HepG2 (cell line): ENCODE measurements around the gene SYMPK. TPM values are rescaled to one million over a fixed set of nuclear protein-coding genes. Genes with fewer than 3 reads are reported as not detected.

Experiments
- AKAP8 ChIP-seq: sonication (generic); formaldehyde crosslinking; IDR thresholded peaks from 2 replicates; pipeline ENCODE4 v1.5.1; 2020; ENCODE audit warnings: mild to moderate bottlenecking, missing genetic modification reagents
- ARNTL ChIP-seq: sonication (generic); formaldehyde crosslinking; IDR thresholded peaks from 2 replicates; pipeline ENCODE4 v1.4.0; 2020; ENCODE audit warnings: mild to moderate bottlenecking, missing genetic modification reagents
- ATF7 ChIP-seq, 2 experiments: fragments of 450-650 bp in 1 of 2; sonication (generic) in 1 of 2; formaldehyde crosslinking in 1 of 2; IDR thresholded peaks; 2 replicates each; pipeline versions ENCODE4 v1.4.0 to v1.6.1; 2016 to 2020; ENCODE audit warnings: antibody characterized with exemption in 1 of 2, mild to moderate bottlenecking in 1 of 2, missing genetic modification reagents in 1 of 2
- DMAP1 ChIP-seq: IDR thresholded peaks from 2 replicates; pipeline ENCODE4 v1.6.1; 2016
- FOXA3 ChIP-seq: IDR thresholded peaks from 2 replicates; pipeline ENCODE4 v1.6.1; 2016; ENCODE audit warnings: missing genetic modification reagents, missing compliant biosample characterization
- FOXP1 ChIP-seq, 2 experiments: fragments of 450-650 bp in 1 of 2; IDR thresholded peaks; 2 replicates each; pipeline ENCODE4 v1.6.1; 2017 to 2018; ENCODE audit warnings: antibody characterized with exemption in 1 of 2
- GATAD2A ChIP-seq: IDR thresholded peaks from 2 replicates; pipeline ENCODE4 v1.6.1; 2016
- MAZ ChIP-seq, 2 experiments: sonication (generic) in 1 of 2; formaldehyde crosslinking in 1 of 2; IDR thresholded peaks; 2 replicates each; pipeline versions ENCODE4 v1.5.0 to v1.6.1; 2012 to 2020; ENCODE audit warnings: low read depth in 2 of 2, mild to moderate bottlenecking in 2 of 2, borderline replicate concordance in 1 of 2, improper control_type of control experiment in 1 of 2, low read length in 1 of 2, missing genetic modification reagents in 1 of 2, moderate library complexity in 1 of 2
- MEF2D ChIP-seq: sonication (generic); formaldehyde crosslinking; IDR thresholded peaks from 2 replicates; pipeline ENCODE4 v1.5.1; 2020; ENCODE audit warnings: mild to moderate bottlenecking, missing genetic modification reagents
- MEIS2 ChIP-seq: sonication (generic); formaldehyde crosslinking; IDR thresholded peaks from 2 replicates; pipeline ENCODE4 v1.9.0; 2021; ENCODE audit warnings: mild to moderate bottlenecking, missing genetic modification reagents
- NFYC ChIP-seq: IDR thresholded peaks from 2 replicates; pipeline ENCODE4 v1.6.1; 2016; ENCODE audit warnings: missing genetic modification reagents, missing compliant biosample characterization
- NR2F1 ChIP-seq, 2 experiments: fragments of 450-650 bp in 1 of 2; formaldehyde crosslinking in 1 of 2; IDR thresholded peaks; 2 replicates each; pipeline versions ENCODE4 v1.5.0 to v1.6.1; 2016 to 2020; ENCODE audit warnings: mild to moderate bottlenecking in 1 of 2, missing compliant biosample characterization in 1 of 2, missing genetic modification reagents in 1 of 2, moderate library complexity in 1 of 2
- PCBP1 ChIP-seq: fragments of 200-400 bp; formaldehyde crosslinking; IDR thresholded peaks from 2 replicates; pipeline ENCODE4 v1.6.1; 2017; ENCODE audit warnings: mild to moderate bottlenecking, low read depth, low read length, borderline replicate concordance
- POLR2AphosphoS5 ChIP-seq: IDR thresholded peaks from 2 replicates; pipeline ENCODE4 v1.6.1; 2012; ENCODE audit warnings: low read depth, low read length
- POLR2G ChIP-seq: fragments of 200-400 bp; formaldehyde crosslinking; IDR thresholded peaks from 2 replicates; pipeline ENCODE4 v1.6.1; 2018; ENCODE audit warnings: mild to moderate bottlenecking, low read depth, low read length, moderate library complexity
- TARDBP ChIP-seq: sonication (generic); formaldehyde crosslinking; IDR thresholded peaks from 2 replicates; pipeline ENCODE4 v1.8.0; 2022; ENCODE audit warnings: mild to moderate bottlenecking, missing genetic modification reagents
- ZBTB42 ChIP-seq: sonication (generic); formaldehyde crosslinking; IDR thresholded peaks from 2 replicates; pipeline ENCODE4 v1.5.0; 2020; ENCODE audit warnings: mild to moderate bottlenecking, missing genetic modification reagents
- ZNF160 ChIP-seq: sonication (generic); formaldehyde crosslinking; IDR thresholded peaks from 2 replicates; pipeline ENCODE4 v1.8.0; 2022; ENCODE audit warnings: mild to moderate bottlenecking, inconsistent platforms, missing genetic modification reagents
- ZNF180 ChIP-seq: sonication (generic); formaldehyde crosslinking; IDR thresholded peaks from 2 replicates; pipeline ENCODE4 v1.4.0; 2020; ENCODE audit warnings: low read depth, missing genetic modification reagents, borderline replicate concordance
- ZNF614 ChIP-seq: IDR thresholded peaks from 2 replicates; pipeline ENCODE4 v1.6.1; 2018; ENCODE audit warnings: missing biosample characterization, missing genetic modification reagents, inconsistent platforms, borderline replicate concordance
- ZNF792 ChIP-seq: IDR thresholded peaks from 2 replicates; pipeline ENCODE4 v1.6.1; 2016
- polyA plus RNA-seq, 8 experiments: library from polyadenylated mRNA; depleted of rRNA in 3 of 8; stranded (reverse) in 7 of 8; unstranded in 1 of 8; fragments of >200 nt; fragmentation: Illumina TruSeq in 4 of 8; extraction: Trizol in 4 of 8; gene quantifications; 2 replicates each; pipeline versions ENCODE4 v1.2.1 to v1.2.3, GENCODE V29; 2011 to 2016; ENCODE audit warnings: low read depth in 4 of 8, missing spikeins in 1 of 8, mixed read lengths in 1 of 8; ENCODE audit not compliant: insufficient read depth in 1 of 8
- total RNA-seq, 5 experiments: library from RNA; depleted of rRNA; stranded (reverse); fragments of >200 nt; fragmentation: Illumina TruSeq; extraction: Trizol; gene quantifications; 2 replicates each; pipeline ENCODE4 v1.2.3, GENCODE V29; 2016; ENCODE audit warnings: low read depth in 1 of 5
- TF ChIP-seq, protein P1 (sequence below): IDR thresholded peaks from 2 replicates; pipeline ENCODE4 v1.4.0; 2020; ENCODE audit warnings: mild to moderate bottlenecking, missing genetic modification reagents
- TF ChIP-seq, protein P2 (sequence below): sonication (generic); formaldehyde crosslinking; conservative IDR thresholded peaks from 2 replicates; pipeline ENCODE4 v1.5.0; 2020; ENCODE audit warnings: missing genetic modification reagents
- TF ChIP-seq, protein P3 (sequence below): sonication (generic); formaldehyde crosslinking; IDR thresholded peaks from 2 replicates; pipeline ENCODE4 v1.8.1; 2023; ENCODE audit warnings: mild to moderate bottlenecking, moderate library complexity, missing genetic modification reagents

Gene SYMPK
- total and polyA plus RNA-seq, 2 of the 13 experiments (the other 11 are each of a cell fraction or from before 2014, with no cell fraction given): 21.9 to 55.7 TPM

DNA sequence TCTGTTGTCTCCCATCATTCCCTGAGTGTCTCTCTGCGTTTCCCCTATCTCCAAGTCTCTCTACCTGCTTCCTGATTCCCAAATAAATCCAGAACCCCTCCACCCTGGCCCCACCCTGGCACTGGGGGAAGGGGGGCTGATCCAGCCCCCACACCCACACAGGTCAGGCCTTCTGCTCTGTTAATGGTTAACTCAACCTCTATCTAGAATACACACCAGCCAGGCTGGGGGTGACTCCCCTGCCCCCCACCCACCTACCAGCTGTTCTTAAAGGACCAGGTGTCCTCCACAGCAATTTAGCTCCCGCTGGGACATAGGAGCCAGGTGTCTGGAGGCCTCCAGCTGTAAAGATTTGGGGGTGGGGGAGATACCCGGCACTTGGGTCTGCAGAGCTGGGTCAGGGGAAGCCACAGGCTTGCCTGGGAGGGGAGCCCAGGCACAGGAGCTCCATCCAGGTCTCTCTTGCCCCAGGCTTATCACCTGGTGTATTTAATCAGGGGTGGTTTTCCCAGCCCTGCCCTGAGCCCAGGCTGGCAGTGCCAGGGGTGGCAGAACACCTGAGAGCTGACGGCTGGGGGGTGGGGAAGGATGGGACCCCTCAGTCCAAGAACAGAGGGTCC is 19.1 kb upstream of the SYMPK start (continued):
- TF ChIP-seq, protein P1, sequence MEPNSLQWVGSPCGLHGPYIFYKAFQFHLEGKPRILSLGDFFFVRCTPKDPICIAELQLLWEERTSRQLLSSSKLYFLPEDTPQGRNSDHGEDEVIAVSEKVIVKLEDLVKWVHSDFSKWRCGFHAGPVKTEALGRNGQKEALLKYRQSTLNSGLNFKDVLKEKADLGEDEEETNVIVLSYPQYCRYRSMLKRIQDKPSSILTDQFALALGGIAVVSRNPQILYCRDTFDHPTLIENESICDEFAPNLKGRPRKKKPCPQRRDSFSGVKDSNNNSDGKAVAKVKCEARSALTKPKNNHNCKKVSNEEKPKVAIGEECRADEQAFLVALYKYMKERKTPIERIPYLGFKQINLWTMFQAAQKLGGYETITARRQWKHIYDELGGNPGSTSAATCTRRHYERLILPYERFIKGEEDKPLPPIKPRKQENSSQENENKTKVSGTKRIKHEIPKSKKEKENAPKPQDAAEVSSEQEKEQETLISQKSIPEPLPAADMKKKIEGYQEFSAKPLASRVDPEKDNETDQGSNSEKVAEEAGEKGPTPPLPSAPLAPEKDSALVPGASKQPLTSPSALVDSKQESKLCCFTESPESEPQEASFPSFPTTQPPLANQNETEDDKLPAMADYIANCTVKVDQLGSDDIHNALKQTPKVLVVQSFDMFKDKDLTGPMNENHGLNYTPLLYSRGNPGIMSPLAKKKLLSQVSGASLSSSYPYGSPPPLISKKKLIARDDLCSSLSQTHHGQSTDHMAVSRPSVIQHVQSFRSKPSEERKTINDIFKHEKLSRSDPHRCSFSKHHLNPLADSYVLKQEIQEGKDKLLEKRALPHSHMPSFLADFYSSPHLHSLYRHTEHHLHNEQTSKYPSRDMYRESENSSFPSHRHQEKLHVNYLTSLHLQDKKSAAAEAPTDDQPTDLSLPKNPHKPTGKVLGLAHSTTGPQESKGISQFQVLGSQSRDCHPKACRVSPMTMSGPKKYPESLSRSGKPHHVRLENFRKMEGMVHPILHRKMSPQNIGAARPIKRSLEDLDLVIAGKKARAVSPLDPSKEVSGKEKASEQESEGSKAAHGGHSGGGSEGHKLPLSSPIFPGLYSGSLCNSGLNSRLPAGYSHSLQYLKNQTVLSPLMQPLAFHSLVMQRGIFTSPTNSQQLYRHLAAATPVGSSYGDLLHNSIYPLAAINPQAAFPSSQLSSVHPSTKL (CRISPR knock-in tag): peak; percentile 64
- peak; percentile 50; the same call in 1 of the 2 replicates for TF ChIP-seq MEF2D (CRISPR knock-in tag)
- no peak for TF ChIP-seq PCBP1
- TF ChIP-seq, protein P2, sequence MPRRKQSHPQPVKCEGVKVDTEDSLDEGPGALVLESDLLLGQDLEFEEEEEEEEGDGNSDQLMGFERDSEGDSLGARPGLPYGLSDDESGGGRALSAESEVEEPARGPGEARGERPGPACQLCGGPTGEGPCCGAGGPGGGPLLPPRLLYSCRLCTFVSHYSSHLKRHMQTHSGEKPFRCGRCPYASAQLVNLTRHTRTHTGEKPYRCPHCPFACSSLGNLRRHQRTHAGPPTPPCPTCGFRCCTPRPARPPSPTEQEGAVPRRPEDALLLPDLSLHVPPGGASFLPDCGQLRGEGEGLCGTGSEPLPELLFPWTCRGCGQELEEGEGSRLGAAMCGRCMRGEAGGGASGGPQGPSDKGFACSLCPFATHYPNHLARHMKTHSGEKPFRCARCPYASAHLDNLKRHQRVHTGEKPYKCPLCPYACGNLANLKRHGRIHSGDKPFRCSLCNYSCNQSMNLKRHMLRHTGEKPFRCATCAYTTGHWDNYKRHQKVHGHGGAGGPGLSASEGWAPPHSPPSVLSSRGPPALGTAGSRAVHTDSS (CRISPR knock-in tag): no peak
- TF ChIP-seq ZNF180: no peak
- TF ChIP-seq MAZ (IDR thresholded peaks at IDR 0.05; ENCODE audit: borderline replicate concordance, low read depth, low read length): peak; percentile 93
- peak; percentile 82; the same call in 1 of the 2 replicates for TF ChIP-seq MAZ (CRISPR knock-in tag; IDR thresholded peaks at IDR 0.05; ENCODE audit: low read depth)
- TF ChIP-seq ARNTL (CRISPR knock-in tag): peak; percentile 46; the same call in 1 of the 2 replicates
- TF ChIP-seq MEIS2 (CRISPR knock-in tag): peak; percentile 19; the same call in 1 of the 2 replicates
- TF ChIP-seq ZNF792: peak; percentile 90; the same call in 1 of the 2 replicates
- no peak for TF ChIP-seq ATF7 (IDR thresholded peaks at IDR 0.05)
- 0 out of 2 replicates have a peak, but pooled peaks have one; percentile 13 for TF ChIP-seq ATF7 (CRISPR knock-in tag; IDR thresholded peaks at IDR 0.05)
- TF ChIP-seq, protein P3, sequence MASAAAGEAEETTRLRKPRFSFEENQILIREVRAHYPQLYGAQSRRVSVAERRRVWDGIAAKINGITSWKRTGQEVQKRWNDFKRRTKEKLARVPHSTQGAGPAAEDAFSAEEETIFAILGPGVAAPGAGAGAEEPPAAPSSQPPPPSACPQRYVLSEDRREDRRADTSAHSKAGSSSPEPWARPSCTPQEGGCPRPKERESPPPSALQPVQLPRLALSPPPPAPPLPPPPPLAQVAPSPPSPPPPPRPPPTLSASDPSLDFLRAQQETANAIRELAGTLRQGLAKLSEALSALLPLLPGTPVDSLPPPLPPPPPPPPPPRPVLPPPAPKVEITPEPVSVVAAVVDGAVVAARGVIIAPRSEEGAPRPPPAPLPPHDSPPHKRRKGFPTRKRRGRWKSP (CRISPR knock-in tag): 0 out of 2 replicates have a peak, but pooled peaks have one; percentile 32
- TF ChIP-seq DMAP1 (CRISPR knock-in tag): 0 out of 2 replicates have a peak, but pooled peaks have one; percentile 8
- no peak for TF ChIP-seq ZBTB42 (CRISPR knock-in tag)
- peak; percentile 86 for TF ChIP-seq TARDBP (CRISPR knock-in tag)
- TF ChIP-seq POLR2G: peak; percentile 51
- TF ChIP-seq POLR2AphosphoS5: peak; percentile 80
- TF ChIP-seq NR2F1 (CRISPR knock-in tag; IDR thresholded peaks at IDR 0.05): peak in 1 of 2 experiments; percentile 19; a peak in 2 of 4 replicates
- TF ChIP-seq AKAP8 (CRISPR knock-in tag): peak; percentile 21
- TF ChIP-seq GATAD2A: peak; percentile 79
- TF ChIP-seq ZNF614: peak; percentile 33; the same call in 1 of the 2 replicates
- TF ChIP-seq NFYC (CRISPR knock-in tag): peak; percentile 16; the same call in 1 of the 2 replicates
- no peak for TF ChIP-seq FOXP1 (IDR thresholded peaks at IDR 0.05)
- peak; percentile 52 for TF ChIP-seq FOXP1 (CRISPR knock-in tag; IDR thresholded peaks at IDR 0.05)
- peak; percentile 58; the same call in 1 of the 2 replicates for TF ChIP-seq ZNF160 (CRISPR knock-in tag)
- TF ChIP-seq FOXA3 (CRISPR knock-in tag): peak; percentile 77; the same call in 1 of the 2 replicates
